Coronary artery (tissue), 2 donors: Measurements from ENCODE around the gene INO80B.

Source experiments
- DNase-seq: peaks from one replicate; pipeline ENCODE4 v3.0.0-alpha.2; 2017; ENCODE audit warnings: low spot score
- H3K27ac ChIP-seq, 2 donors: fragments of 200-600 bp; sonication (generic); one replicate each; pipeline ENCODE4 v1.5.1; 2016 to 2019
- H3K4me3 ChIP-seq: fragments of 200-600 bp; sonication (generic); 2 replicates; pipeline ENCODE4 v1.5.1; 2016; ENCODE audit warnings: mild to moderate bottlenecking, moderate library complexity
- TF ChIP-seq, protein P1 (sequence below): fragments of 200-600 bp; sonication (generic); IDR thresholded peaks from one replicate; pipeline ENCODE4 v1.5.1; 2019; ENCODE audit warnings: antibody characterized with exemption

Gene INO80B

DNA sequence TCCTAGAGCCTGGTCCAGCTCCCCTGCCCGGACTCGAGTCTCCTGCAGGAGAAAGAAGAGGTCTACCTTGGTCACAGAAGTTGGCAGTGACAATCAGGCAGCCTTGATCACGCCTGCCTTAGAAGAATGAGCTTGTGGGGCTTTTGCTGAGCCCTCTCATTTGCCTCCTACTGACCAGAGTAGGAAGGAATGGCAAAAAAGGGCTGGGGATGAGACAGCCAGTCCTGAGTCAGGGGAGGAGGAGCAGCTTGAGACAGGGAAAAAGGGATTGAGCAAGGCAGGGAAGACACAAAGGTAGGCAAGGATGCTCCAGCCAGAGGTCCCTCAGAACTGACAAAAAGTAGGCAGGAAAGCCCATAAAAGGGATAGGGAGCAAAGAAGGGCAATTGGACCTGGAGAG is 27.3 kb upstream of the INO80B start:
- DNase-seq: no peak
- no peak overlapping the region for H3K4me3 ChIP-seq
- no peak overlapping the region for H3K27ac ChIP-seq
- TF ChIP-seq, protein P1, sequence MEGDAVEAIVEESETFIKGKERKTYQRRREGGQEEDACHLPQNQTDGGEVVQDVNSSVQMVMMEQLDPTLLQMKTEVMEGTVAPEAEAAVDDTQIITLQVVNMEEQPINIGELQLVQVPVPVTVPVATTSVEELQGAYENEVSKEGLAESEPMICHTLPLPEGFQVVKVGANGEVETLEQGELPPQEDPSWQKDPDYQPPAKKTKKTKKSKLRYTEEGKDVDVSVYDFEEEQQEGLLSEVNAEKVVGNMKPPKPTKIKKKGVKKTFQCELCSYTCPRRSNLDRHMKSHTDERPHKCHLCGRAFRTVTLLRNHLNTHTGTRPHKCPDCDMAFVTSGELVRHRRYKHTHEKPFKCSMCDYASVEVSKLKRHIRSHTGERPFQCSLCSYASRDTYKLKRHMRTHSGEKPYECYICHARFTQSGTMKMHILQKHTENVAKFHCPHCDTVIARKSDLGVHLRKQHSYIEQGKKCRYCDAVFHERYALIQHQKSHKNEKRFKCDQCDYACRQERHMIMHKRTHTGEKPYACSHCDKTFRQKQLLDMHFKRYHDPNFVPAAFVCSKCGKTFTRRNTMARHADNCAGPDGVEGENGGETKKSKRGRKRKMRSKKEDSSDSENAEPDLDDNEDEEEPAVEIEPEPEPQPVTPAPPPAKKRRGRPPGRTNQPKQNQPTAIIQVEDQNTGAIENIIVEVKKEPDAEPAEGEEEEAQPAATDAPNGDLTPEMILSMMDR: no peak

DNA sequence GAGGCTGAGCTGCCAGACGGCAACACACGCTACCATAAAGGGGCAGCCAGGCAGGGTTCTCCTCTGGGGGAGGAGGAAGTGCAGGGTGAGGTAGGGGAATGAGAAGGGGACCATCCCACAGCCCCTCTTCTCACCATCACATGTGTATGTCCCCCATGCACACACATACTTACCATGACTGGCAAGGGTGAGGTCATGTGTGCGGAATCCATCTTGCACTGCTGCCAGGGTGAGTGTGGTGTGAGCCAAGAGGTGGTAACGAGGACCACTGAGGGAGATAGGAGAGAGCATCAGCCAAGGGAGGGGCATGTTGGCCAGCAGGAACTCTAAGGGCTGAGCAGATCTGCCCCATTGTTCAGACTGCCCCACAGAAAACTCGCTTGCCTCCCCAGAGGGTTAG is 26.2 kb upstream of the INO80B start:
- no peak overlapping the region for H3K27ac ChIP-seq
- no peak for DNase-seq

DNA sequence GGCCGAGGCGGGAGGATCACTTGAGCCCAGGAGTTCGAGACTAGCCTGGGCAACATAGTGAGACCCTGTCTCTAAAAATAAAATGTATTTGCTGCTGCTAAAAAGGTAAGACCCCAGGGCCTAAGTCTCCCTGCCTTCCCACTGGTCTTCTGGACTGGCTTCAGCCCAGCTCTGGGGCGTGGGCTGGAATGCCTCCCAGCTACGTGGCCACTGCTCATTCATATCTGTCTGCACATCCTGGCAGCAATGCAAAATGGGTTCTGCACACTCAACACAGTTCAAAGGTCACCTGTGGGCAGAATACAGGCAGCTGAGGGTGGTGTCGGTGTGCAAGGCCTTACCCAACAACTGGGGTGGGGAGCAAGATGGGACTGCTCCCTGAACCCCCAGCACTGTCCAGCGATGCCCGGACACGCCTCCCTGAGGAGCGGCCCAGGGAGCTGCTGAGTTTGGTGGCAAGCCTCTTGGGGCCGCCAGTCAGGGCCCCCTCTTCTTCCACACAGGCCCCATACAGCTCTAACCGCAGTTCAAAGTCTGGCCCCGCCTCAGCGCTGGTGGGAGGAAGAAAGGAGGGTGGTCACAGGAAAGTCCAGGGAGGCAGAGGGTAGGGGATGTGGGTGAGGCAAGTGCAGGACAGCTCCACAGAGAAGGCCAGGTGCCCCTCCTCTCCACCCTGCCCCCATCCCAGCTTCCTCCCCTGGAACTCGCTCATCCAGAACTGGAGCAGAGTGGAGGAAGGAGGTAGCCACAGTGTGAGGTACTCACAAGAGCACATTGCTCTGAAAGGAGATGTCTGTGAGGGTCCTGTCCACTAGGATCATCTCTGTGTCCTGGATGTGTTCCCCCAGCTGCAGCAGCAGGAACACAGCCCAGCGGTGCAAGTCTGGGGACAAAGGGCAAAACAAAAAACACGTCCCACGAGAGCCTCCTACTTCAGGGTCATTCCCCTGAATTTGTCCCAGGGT is 25.1 kb upstream of the INO80B start:
- no peak overlapping the region for H3K27ac ChIP-seq
- TF ChIP-seq, protein P1: no peak
- DNase-seq: no peak
- H3K4me3 ChIP-seq: no peak overlapping the region

More for the DNA sequence above, 26.2 kb upstream of the INO80B start:
- TF ChIP-seq, protein P1: no peak
- H3K4me3 ChIP-seq: no peak overlapping the region

DNA sequence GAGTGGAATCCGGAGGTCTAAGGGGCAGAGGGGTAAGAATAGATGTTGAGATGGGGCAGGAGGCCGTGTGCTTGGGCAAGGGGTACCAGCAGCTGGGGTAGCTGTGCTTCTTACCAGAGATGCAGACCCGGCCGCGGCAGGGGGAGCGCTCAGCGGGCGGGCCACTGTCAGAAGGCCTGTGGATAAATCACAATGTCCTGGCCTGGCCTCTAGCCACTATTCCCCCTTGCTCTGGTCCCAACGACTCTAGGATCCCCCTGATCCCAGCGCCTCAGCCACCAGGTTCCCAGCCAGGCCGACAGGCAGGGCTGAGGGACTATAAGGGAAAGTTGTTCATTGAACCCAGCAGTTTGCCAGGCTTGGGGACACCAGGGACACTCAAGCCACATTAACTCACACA is 24.4 kb upstream of the INO80B start:
- Histone ChIP-seq H3K4me3 (no peak overlapping the region), H3K27ac (no peak overlapping the region)
- TF ChIP-seq, protein P1: no peak
- no peak for DNase-seq

DNA sequence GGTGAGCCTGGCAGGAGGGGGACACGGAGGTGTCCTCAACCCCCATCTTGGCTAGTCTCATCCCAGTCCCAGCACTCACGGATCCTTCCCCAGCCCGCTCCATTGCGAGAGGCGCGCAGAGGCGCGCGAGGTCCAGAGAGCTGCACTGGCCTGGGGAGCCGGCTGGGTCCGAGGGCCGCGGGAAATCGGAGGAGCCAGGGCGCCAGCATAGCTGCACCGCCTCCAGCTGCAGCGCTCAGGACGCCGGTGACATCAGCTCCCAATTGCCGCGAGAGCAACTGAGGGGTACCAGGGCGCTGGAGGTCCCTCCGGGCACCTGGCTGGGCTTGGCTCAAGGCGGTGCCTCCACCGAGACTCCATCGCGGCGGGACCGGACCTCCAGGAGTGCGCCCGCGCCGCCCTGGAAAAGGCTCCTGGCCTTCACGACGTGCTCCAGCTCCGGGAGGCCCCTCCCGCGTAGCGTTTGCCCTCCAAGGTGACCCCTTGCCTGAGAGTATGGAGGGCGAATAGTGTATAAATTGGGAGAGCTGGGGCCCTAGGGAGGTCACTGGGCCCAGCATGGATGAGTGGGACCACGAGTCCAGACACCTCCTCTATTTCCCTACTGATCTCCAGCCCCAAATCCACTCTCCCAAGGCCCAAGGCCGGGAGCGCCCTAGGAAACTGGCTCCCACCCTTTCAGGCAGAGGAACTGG is 18.6 kb upstream of the INO80B start:
- no peak for DNase-seq
- TF ChIP-seq, protein P1: no peak
- H3K4me3 ChIP-seq: peak overlapping the region; percentile 2
- peak overlapping the region in 1 of 2 donors; percentile 8 for H3K27ac ChIP-seq

DNA sequence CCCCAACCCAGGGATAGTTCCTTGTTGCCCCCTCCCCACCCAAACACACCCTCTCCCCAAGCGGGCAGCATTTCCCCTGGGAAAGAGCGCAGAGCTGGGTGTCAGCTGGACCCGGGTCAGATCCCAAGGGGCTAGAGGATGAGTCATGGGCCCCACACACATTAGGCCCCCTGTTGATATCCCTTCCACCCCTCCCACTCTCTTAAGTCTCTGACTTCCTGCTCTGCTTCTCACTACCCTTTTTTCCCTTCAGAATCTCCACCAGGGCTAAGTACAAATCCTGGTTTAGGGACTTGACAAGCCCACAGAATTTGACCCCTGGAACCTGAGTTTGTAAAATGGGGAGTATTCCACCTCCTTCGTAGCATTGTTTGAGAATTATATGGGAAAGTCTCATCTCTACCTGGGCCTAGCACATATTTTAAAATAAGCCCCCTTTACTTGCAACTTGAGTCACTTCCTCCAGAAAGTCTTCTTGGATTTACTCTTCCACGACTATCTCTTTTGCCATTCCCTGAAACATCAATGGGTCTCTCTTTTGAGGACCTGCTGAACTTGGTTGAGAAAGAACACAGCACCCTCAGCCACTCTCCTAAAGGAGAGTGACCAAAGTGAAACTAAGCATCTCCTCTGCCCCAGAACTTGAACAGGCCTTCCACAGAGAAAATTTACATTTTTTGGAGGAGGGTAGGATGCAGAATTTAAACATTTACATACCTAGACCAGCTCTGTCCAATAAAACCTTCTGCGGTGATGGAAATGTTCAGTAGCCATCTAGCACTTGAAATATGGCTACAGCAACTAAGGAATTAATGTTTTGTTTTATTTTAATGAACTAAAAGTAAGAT is 17.8 kb upstream of the INO80B start:
- TF ChIP-seq, protein P1: no peak
- Histone ChIP-seq H3K4me3 (peak overlapping the region; percentile 2), H3K27ac (peak overlapping the region in 1 of 2 donors; percentile 8)
- DNase-seq: no peak
